ENCODE data around the gene MRPL21.

The MRPL21 gene

GRCh38 chr11:68903288-68904247 lies at the start of gene MRPL21, which contains the start of gene IGHMBP2:
TSS of gene MRPL21 (minus strand) at chr11:68903832. CDS start at chr11:68903810, 22 bp downstream.
TSS of gene IGHMBP2 (plus strand) at chr11:68903891. CDS start at chr11:68903953, 62 bp downstream.
- peak; percentile 50 to 93 for DNase-seq

- no peak for DNase-seq
Measured at GRCh38 chr11:68950762-68951161, 47.1 kb upstream of the MRPL21 start.

GRCh38 chr11:68950270-68950669 lies 46.6 kb upstream of the MRPL21 start:
- DNase-seq: peak in 1 of 2 experiments; percentile 50

GRCh38 chr11:68948935-68949334 lies 45.3 kb upstream of the MRPL21 start:
- no peak for DNase-seq

- no peak for DNase-seq
Measured at GRCh38 chr11:68948496-68948895, 44.9 kb upstream of the MRPL21 start.

GRCh38 chr11:68947151-68947550 lies 43.5 kb upstream of the MRPL21 start:
- DNase-seq: no peak

GRCh38 chr11:68946416-68947090 lies 42.9 kb upstream of the MRPL21 start:
- no peak for DNase-seq

- DNase-seq: no peak
Measured at GRCh38 chr11:68942751-68943271, 39.2 kb upstream of the MRPL21 start.

- DNase-seq: no peak
Measured at GRCh38 chr11:68942095-68942620, 38.5 kb upstream of the MRPL21 start.

- no peak for DNase-seq
Measured at GRCh38 chr11:68941324-68942094, 37.9 kb upstream of the MRPL21 start.

GRCh38 chr11:68940651-68941323 lies 37.2 kb upstream of the MRPL21 start:
- no peak for DNase-seq

GRCh38 chr11:68939583-68940555 lies 36.2 kb upstream of the MRPL21 start:
- no peak for DNase-seq

- no peak for DNase-seq
Measured at GRCh38 chr11:68938816-68939582, 35.4 kb upstream of the MRPL21 start.

GRCh38 chr11:68938088-68938487 lies 34.5 kb upstream of the MRPL21 start:
- DNase-seq: no peak

- no peak for DNase-seq
Measured at GRCh38 chr11:68936676-68937620, 33.3 kb upstream of the MRPL21 start.

GRCh38 chr11:68936358-68936636 lies 32.7 kb upstream of the MRPL21 start:
- no peak for DNase-seq

GRCh38 chr11:68935516-68936357 lies 32.1 kb upstream of the MRPL21 start:
- DNase-seq: no peak

- DNase-seq: no peak
Measured at GRCh38 chr11:68935066-68935465, 31.4 kb upstream of the MRPL21 start.
